Choroid plexus epithelial cell (primary cell): Measurements from ENCODE around the gene NUFIP2.
"Not testable (repeated sequence)": the region's sequence is repeated elsewhere in the genome, so short reads cannot be mapped to it uniquely, and the experiment has no call there.

Experiments used
- DNase-seq: peaks from one replicate; pipeline ENCODE4 v3.0.0-alpha.2; 2010; ENCODE audit warnings: low read depth
- H3K4me3 ChIP-seq: 2 replicates; pipeline ENCODE4 v1.5.1; 2011; ENCODE audit warnings: low read depth, mild to moderate bottlenecking, control low read depth, low read length, moderate library complexity
- TF ChIP-seq, protein P1 (sequence below): conservative IDR thresholded peaks from 2 replicates; pipeline ENCODE4 v1.5.1; 2011; ENCODE audit warnings: low read depth, mild to moderate bottlenecking, control low read depth, inconsistent platforms, low read length, moderate library complexity

NUFIP2 gene, protein sequence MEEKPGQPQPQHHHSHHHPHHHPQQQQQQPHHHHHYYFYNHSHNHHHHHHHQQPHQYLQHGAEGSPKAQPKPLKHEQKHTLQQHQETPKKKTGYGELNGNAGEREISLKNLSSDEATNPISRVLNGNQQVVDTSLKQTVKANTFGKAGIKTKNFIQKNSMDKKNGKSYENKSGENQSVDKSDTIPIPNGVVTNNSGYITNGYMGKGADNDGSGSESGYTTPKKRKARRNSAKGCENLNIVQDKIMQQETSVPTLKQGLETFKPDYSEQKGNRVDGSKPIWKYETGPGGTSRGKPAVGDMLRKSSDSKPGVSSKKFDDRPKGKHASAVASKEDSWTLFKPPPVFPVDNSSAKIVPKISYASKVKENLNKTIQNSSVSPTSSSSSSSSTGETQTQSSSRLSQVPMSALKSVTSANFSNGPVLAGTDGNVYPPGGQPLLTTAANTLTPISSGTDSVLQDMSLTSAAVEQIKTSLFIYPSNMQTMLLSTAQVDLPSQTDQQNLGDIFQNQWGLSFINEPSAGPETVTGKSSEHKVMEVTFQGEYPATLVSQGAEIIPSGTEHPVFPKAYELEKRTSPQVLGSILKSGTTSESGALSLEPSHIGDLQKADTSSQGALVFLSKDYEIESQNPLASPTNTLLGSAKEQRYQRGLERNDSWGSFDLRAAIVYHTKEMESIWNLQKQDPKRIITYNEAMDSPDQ

DNA sequence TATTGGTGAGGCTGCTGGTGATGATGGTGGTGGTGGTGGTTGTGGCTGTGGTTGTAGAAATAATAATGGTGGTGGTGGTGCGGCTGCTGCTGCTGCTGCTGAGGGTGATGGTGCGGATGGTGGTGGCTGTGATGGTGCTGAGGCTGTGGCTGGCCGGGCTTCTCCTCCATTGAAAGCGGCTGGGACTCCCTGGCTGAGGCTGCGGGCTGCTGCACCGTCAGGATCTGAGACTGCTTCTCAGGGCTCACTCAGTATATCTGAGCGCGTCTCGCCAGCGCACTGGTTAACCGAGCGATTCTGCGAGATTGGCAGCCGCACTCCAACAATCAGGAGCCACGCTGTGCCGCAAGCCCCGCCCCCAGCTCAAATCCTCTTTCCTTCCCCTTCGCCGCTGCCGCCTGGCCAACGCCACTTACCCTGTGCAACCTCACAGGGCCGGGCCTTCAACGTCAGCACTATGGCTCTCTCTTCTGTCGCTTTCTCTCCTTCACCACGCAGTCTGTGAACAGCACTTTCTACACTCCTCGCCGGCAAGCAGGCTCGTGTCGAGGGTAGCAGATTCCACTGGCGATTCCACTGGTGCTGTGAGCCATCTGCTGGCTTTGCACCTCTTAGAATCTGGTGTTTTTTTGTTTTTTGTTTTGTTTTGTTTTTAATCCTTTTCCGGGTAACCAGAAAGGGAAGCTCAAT is at the start of gene NUFIP2:
TSS of gene NUFIP2 (minus strand) at position 259 of the 690 bp plus-strand sequence. CDS start at position 170, 89 bp downstream.
- peak; percentile 99 for DNase-seq
- TF ChIP-seq, protein P1, sequence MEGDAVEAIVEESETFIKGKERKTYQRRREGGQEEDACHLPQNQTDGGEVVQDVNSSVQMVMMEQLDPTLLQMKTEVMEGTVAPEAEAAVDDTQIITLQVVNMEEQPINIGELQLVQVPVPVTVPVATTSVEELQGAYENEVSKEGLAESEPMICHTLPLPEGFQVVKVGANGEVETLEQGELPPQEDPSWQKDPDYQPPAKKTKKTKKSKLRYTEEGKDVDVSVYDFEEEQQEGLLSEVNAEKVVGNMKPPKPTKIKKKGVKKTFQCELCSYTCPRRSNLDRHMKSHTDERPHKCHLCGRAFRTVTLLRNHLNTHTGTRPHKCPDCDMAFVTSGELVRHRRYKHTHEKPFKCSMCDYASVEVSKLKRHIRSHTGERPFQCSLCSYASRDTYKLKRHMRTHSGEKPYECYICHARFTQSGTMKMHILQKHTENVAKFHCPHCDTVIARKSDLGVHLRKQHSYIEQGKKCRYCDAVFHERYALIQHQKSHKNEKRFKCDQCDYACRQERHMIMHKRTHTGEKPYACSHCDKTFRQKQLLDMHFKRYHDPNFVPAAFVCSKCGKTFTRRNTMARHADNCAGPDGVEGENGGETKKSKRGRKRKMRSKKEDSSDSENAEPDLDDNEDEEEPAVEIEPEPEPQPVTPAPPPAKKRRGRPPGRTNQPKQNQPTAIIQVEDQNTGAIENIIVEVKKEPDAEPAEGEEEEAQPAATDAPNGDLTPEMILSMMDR: peak; percentile 18
- peak within 1 kb of the TSS; percentile 96 for H3K4me3 ChIP-seq

DNA sequence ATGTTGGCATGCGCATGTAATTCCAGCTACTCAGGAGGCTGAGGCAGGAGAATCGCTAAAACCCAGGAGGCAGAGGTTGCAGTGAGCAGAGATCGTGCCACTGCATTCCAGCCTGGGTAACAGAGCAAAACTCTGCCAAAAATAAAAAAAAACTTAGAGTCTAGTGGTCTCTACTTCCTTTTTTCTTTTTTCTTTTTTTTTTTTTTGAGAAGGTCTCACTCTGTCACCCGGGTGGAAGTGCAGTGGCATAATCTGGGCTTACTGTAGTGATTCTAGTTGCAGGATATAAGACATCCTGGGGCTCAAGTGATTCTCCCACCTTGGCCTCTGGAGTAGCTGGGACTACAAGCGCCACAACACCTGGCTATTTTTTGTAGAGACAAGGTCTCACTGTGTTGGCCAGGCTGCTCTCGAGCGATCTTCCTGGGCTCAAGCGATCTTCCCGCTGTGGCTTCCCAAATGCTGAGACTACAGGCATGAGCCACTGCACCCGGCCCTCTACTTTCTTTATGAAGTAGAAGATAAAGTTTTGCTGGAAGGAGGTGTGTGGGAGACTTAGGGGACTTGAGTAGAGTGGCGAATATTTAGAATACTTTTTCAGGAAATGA is 48.3 kb upstream of the NUFIP2 start:
- DNase-seq: no peak
- TF ChIP-seq, protein P1: no peak
- no peak overlapping the region for H3K4me3 ChIP-seq

DNA sequence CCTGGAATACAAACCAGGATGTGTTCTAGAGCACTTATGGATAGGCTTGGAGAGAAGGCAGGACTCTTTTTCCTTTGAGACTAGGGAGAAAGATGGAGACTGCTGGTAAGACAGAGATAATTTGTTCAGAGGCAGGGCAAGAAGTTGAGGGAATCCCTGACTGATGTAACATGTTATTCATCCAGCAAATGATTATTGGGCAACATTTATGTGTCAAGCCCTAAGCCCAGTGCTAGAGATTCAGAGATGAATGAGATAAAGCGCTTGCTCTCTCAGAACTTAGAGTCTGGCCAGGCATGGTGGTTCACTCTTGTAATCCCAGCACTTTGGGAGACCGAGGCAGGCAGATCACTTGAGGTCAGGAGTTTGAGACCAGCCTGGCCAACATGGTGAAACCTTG is 47.8 kb upstream of the NUFIP2 start:
- DNase-seq: peak; percentile 65
- TF ChIP-seq, protein P1: no peak
- H3K4me3 ChIP-seq: no peak overlapping the region

DNA sequence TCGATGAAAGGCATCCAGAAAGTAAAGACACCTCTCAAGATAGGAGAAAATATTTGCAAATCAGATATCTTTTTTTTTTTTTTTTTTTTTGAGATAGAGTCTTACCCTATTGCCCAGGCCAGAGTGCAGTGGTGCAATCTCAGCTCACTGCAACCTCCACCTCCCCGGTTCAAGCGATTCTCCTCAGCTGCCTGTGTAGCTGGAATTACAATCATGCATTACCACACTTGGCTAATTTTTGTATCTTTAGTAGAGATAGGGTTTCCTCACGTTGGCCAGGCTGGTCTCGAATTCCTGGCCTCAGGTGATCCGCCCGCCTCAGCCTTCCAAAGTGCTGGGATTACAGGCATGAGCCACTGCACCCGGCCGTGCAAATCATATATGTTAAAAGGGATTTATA is 45.1 kb upstream of the NUFIP2 start:
- not testable (repeated sequence) for H3K4me3 ChIP-seq, DNase-seq

DNA sequence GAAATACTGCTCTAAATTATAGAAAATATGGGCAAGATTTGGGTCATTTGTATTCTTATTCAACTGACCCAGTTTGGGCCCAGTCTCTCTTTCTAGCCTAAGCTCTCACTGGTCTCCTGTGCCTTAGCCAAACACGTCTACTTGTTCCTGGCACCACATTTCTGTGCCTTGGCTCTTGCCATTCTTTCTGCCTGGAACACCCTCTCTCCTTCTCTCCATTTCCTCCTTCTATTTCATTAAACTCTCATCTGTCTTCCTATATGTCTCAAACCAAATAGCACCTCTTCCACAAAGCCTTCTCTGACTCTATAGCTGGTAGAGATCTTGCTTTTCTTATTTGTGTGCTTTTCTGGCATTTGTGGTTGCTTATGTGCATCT is 37.7 kb upstream of the NUFIP2 start:
- no peak overlapping the region for H3K4me3 ChIP-seq
- TF ChIP-seq, protein P1: no peak
- DNase-seq: no peak

DNA sequence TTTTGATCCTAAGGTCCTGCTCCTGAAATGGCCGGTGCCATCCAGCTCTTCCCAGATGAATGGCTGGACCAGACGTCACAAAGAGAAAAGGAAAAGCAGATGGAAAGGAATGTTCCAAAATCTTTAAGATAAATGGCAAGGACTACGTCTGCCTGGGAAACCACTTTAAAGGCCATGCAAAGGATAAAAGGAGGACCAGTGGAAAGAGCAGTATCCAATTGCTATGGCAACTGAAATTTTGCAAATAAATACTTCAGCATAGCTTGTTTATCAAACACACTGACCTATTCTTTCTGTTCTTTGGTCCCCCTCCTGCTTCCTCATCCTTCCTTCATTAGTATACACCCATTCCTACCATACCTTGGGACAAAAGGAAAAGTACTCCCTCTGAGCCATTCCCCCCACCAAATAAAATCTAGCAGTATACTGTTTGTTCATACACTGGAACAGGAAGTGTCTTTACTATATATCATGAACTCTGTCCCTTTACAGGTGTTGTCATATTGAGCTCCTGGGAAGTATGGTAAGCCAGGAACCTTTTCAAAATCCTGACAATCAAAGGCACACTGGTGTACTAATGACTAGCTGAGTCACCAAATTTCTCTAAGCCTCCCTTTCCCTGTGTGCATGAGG is 37.2 kb upstream of the NUFIP2 start:
- TF ChIP-seq, protein P1: no peak
- no peak overlapping the region for H3K4me3 ChIP-seq
- DNase-seq: no peak
